Measurements from ENCODE around the gene MEGF8. TPM values are rescaled to one million over a fixed set of nuclear protein-coding genes. Genes with fewer than 3 reads are reported as not detected.

The MEGF8 gene
- polyA plus RNA-seq, 1 donor from 2014 or later = 21.5 TPM

DNA sequence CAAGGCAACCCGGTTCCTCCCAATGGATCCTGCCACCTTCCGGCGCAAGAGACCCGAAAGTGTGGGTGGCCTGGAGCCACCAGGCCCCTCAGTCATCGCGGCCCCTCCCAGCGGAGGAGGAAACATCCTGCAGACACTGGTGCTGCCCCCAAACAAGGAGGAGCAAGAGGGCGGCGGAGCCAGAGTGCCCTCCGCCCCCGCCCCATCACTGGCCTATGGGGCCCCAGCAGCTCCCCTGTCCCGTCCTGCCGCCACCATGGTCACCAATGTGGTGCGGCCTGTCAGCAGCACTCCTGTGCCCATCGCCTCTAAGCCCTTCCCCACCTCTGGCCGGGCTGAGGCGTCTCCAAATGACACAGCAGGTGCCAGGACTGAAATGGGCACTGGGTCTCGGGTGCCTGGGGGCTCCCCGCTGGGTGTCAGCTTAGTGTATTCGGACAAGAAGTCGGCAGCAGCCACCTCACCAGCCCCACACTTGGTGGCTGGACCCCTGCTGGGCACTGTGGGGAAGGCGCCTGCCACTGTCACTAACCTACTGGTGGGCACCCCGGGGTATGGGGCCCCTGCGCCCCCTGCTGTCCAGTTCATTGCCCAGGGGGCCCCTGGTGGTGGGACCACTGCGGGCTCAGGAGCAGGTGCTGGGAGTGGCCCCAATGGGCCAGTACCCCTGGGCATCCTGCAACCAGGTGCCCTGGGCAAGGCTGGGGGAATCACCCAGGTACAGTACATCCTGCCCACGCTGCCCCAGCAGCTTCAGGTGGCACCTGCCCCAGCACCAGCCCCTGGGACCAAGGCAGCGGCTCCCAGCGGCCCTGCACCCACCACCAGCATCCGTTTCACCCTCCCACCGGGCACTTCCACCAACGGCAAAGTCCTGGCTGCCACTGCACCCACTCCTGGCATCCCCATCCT, 34.7 kb upstream of the MEGF8 start:
- no peak overlapping the region for H3K27ac ChIP-seq (ENCODE audit: low read length)
- no peak overlapping the region for H3K4me3 ChIP-seq (ENCODE audit: low read length)
- no peak overlapping the region for H3K4me2 ChIP-seq (ENCODE audit: low read length)
- no peaks in the 10 kb centered on the region for H3F3A ChIP-seq (ENCODE audit: insufficient read depth, low read length, poor library complexity, severe bottlenecking)
- no peaks in the 10 kb centered on the region for H3K27me3 ChIP-seq (ENCODE audit: insufficient read depth, low read depth, low read length)
- TF ChIP-seq TAF1 (IDR thresholded peaks at IDR 0.05; ENCODE audit: low read depth) (no peak), SMC3 (conservative IDR thresholded peaks at IDR 0.05; ENCODE audit: poor library complexity) (no peak), RAD21 (conservative IDR thresholded peaks at IDR 0.05) (no peak), REST (IDR thresholded peaks at IDR 0.05; ENCODE audit: borderline replicate concordance) (no peak), CTCF (IDR thresholded peaks at IDR 0.05; ENCODE audit: poor library complexity, severe bottlenecking) (no peak), EZH2 (IDR thresholded peaks at IDR 0.05; ENCODE audit: borderline replicate concordance, insufficient read depth, low read length, poor library complexity, severe bottlenecking) (no peak), MXI1 (conservative IDR thresholded peaks at IDR 0.05; ENCODE audit: poor library complexity, severe bottlenecking) (no peak), POLR2AphosphoS5 (IDR thresholded peaks at IDR 0.05) (no peak), EP300 (conservative IDR thresholded peaks at IDR 0.05; ENCODE audit: poor library complexity, severe bottlenecking) (no peak)
- H2AFZ ChIP-seq (ENCODE audit: low read depth, low read length) = no peak overlapping the region
- no peaks in the 10 kb centered on the region for H3K9me3 ChIP-seq (ENCODE audit: low read length)
- no peaks in the 10 kb centered on the region for H3K9me2 ChIP-seq (ENCODE audit: insufficient read depth, low read length)
- no peak overlapping the region for H3K9ac ChIP-seq (ENCODE audit: low read length)
- peaks cover 4% of the 10 kb centered on the region for H4K20me1 ChIP-seq (ENCODE audit: insufficient read depth)
- H3K36me3 ChIP-seq (ENCODE audit: insufficient read depth, low read length) = peaks cover 6% of the 10 kb centered on the region
- H3K79me2 ChIP-seq (replicated peaks; ENCODE audit: insufficient read depth, low read length) = peaks cover 7% of the 10 kb centered on the region

DNA sequence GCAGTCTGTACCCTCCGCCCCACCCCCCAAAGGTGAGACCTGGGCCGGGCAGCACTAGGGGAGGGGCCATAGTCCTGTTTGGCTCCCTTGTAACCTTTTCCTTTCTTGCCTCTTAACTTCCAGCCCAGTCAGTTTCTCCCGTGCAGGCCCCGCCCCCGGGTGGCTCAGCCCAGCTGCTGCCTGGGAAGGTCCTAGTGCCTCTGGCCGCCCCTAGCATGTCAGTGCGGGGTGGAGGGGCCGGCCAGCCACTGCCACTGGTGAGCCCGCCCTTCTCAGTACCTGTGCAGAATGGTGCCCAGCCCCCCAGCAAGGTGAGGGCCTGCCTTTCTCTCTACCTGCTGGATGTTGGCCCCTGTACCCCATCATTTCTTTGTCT, 34.0 kb upstream of the MEGF8 start:
- peaks cover 6% of the 10 kb centered on the region for H3K36me3 ChIP-seq (ENCODE audit: insufficient read depth, low read length)
- TF ChIP-seq RAD21 (conservative IDR thresholded peaks at IDR 0.05) = no peak
- no peak for TF ChIP-seq EZH2 (IDR thresholded peaks at IDR 0.05; ENCODE audit: borderline replicate concordance, insufficient read depth, low read length, poor library complexity, severe bottlenecking)
- TF ChIP-seq EP300 (conservative IDR thresholded peaks at IDR 0.05; ENCODE audit: poor library complexity, severe bottlenecking) = no peak
- TF ChIP-seq TAF1 (IDR thresholded peaks at IDR 0.05; ENCODE audit: low read depth) = no peak
- no peak for TF ChIP-seq POLR2AphosphoS5 (IDR thresholded peaks at IDR 0.05)
- no peak for TF ChIP-seq SMC3 (conservative IDR thresholded peaks at IDR 0.05; ENCODE audit: poor library complexity)
- no peak for TF ChIP-seq REST (IDR thresholded peaks at IDR 0.05; ENCODE audit: borderline replicate concordance)
- TF ChIP-seq CTCF (IDR thresholded peaks at IDR 0.05; ENCODE audit: poor library complexity, severe bottlenecking) = no peak
- no peak for TF ChIP-seq MXI1 (conservative IDR thresholded peaks at IDR 0.05; ENCODE audit: poor library complexity, severe bottlenecking)
- H3K9ac ChIP-seq (ENCODE audit: low read length) = no peak overlapping the region
- peaks cover under 1% of the 10 kb centered on the region for H3K79me2 ChIP-seq (replicated peaks; ENCODE audit: insufficient read depth, low read length)
- no peaks in the 10 kb centered on the region for H3K9me3 ChIP-seq (ENCODE audit: low read length)
- H3F3A ChIP-seq (ENCODE audit: insufficient read depth, low read length, poor library complexity, severe bottlenecking) = no peaks in the 10 kb centered on the region
- H3K27me3 ChIP-seq (ENCODE audit: insufficient read depth, low read depth, low read length) = no peaks in the 10 kb centered on the region
- H2AFZ ChIP-seq (ENCODE audit: low read depth, low read length) = no peak overlapping the region
- H3K4me3 ChIP-seq (ENCODE audit: low read length) = no peak overlapping the region
- peaks cover 6% of the 10 kb centered on the region for H4K20me1 ChIP-seq (ENCODE audit: insufficient read depth)
- no peak overlapping the region for H3K27ac ChIP-seq (ENCODE audit: low read length)
- no peak overlapping the region for H3K4me2 ChIP-seq (ENCODE audit: low read length)
- no peaks in the 10 kb centered on the region for H3K9me2 ChIP-seq (ENCODE audit: insufficient read depth, low read length)

Measured in neural cell (in vitro differentiated cells).